MV-4-11 (cell line): Measurements from ENCODE around the gene OR6B3.
A peak's percentile ranks its signal among the peaks of the same experiment; 100 is the strongest.

ENCODE experiments used
- DNase-seq: peaks from one replicate; lab custom pipeline; 2025; lab: John Stamatoyannopoulos, UW

OR6B3 gene

GRCh38 chr2:240053173-240054155 lies at the start of gene OR6B3:
Gene OR6B3 (minus strand): TSS chr2:240053521.
- DNase-seq = no peak

GRCh38 chr2:240098349-240098748 lies 45.0 kb upstream of the OR6B3 start:
- DNase-seq = no peak

- DNase-seq = no peak
Observed at GRCh38 chr2:240095556-240096523, 42.5 kb upstream of the OR6B3 start.

GRCh38 chr2:240089306-240089705 lies 36.0 kb upstream of the OR6B3 start:
- DNase-seq = no peak

- DNase-seq = no peak
Observed at GRCh38 chr2:240086563-240086962, 33.2 kb upstream of the OR6B3 start.

- DNase-seq = no peak
Observed at GRCh38 chr2:240078631-240079030, 25.3 kb upstream of the OR6B3 start.

- no peak for DNase-seq
Observed at GRCh38 chr2:240077442-240077841, 24.1 kb upstream of the OR6B3 start.

GRCh38 chr2:240074545-240074944 lies 21.2 kb upstream of the OR6B3 start:
- DNase-seq = no peak

GRCh38 chr2:240070907-240071306 lies 17.6 kb upstream of the OR6B3 start:
- no peak for DNase-seq

GRCh38 chr2:240069829-240070228 lies 16.5 kb upstream of the OR6B3 start:
- DNase-seq = no peak

- no peak for DNase-seq
Observed at GRCh38 chr2:240068193-240068592, 14.9 kb upstream of the OR6B3 start.

GRCh38 chr2:240066489-240066888 lies 13.2 kb upstream of the OR6B3 start:
- no peak for DNase-seq

- DNase-seq = no peak
Observed at GRCh38 chr2:240064898-240065297, 11.6 kb upstream of the OR6B3 start.

GRCh38 chr2:240060977-240061591 lies 7.8 kb upstream of the OR6B3 start:
- peak; percentile 47 for DNase-seq

GRCh38 chr2:240056678-240057077 lies 3.4 kb upstream of the OR6B3 start:
- no peak for DNase-seq

GRCh38 chr2:240055177-240055917 lies 2.0 kb upstream of the OR6B3 start:
- no peak for DNase-seq

- DNase-seq = no peak
Observed at GRCh38 chr2:240052524-240052923, 797 bp downstream of the OR6B3 start.

GRCh38 chr2:240051697-240052096 lies 1.6 kb downstream of the OR6B3 start:
- DNase-seq = no peak

GRCh38 chr2:240050278-240050677 lies 3.0 kb downstream of the OR6B3 start:
- no peak for DNase-seq

- DNase-seq = no peak
Observed at GRCh38 chr2:240048237-240048636, 5.1 kb downstream of the OR6B3 start.

GRCh38 chr2:240045098-240045497 lies 8.2 kb downstream of the OR6B3 start:
- no peak for DNase-seq
